Measurements from ENCODE around the gene SORCS1.

GRCh38 chr10:107213861-107214260 lies 49.4 kb upstream of the SORCS1 start:
- TF ChIP-seq, protein P1, sequence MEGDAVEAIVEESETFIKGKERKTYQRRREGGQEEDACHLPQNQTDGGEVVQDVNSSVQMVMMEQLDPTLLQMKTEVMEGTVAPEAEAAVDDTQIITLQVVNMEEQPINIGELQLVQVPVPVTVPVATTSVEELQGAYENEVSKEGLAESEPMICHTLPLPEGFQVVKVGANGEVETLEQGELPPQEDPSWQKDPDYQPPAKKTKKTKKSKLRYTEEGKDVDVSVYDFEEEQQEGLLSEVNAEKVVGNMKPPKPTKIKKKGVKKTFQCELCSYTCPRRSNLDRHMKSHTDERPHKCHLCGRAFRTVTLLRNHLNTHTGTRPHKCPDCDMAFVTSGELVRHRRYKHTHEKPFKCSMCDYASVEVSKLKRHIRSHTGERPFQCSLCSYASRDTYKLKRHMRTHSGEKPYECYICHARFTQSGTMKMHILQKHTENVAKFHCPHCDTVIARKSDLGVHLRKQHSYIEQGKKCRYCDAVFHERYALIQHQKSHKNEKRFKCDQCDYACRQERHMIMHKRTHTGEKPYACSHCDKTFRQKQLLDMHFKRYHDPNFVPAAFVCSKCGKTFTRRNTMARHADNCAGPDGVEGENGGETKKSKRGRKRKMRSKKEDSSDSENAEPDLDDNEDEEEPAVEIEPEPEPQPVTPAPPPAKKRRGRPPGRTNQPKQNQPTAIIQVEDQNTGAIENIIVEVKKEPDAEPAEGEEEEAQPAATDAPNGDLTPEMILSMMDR (conservative IDR thresholded peaks at IDR 0.05) = no peak
- TF ChIP-seq EZH2 (IDR thresholded peaks at IDR 0.05; ENCODE audit: low read depth) = no peak

Measured in PC-9 (cell line).